T-cell (primary cell): ENCODE data around the gene CST4. TPM values are rescaled to one million over a fixed set of nuclear protein-coding genes. Genes with fewer than 3 reads are reported as not detected.
"Not testable (repeated sequence)": the region's sequence is repeated elsewhere in the genome, so short reads cannot be mapped to it uniquely, and the experiment has no call there.

ENCODE experiments used
- ATAC-seq, 4 experiments: fragments of 200-7000 bp in 3 of 4; fragments of 150-1000 bp in 1 of 4; cut with Tn5 transposase; replicated peaks in 1 of 4; 1 replicate in 3 of 4; 2 replicates in 1 of 4; pipeline ENCODE4 v1.10.0; 2021; ENCODE audit warnings: moderate library complexity in 3 of 4, mild to moderate bottlenecking in 2 of 4, moderate number of reproducible peaks in 1 of 4
- CTCF ChIA-PET, 2 donors: fragments of 300-600 bp; sonication (Branson Sonifier 250); formaldehyde crosslinking; loops; one replicate each; lab custom pipeline; 2022; ENCODE audit warnings: antibody characterized with exemption in 2 of 2; lab: Charles Lee
- POLR2A ChIA-PET, 2 donors: fragments of 300-600 bp; sonication (Branson Sonifier 250); formaldehyde crosslinking; loops; one replicate each; lab custom pipeline; 2022; ENCODE audit warnings: antibody characterized with exemption in 2 of 2; lab: Charles Lee
- DNase-seq, 35 experiments: peaks; one replicate each; pipeline versions ENCODE4 v3.0.0 to v3.0.0-alpha.2; 2013 to 2023
- H3K27ac ChIP-seq: one replicate; pipeline ENCODE4 v1.5.1; 2013; ENCODE audit warnings: low read length
- H3K27me3 ChIP-seq, 2 experiments: replicated peaks in 1 of 2; 1 replicate in 1 of 2; 2 replicates in 1 of 2; pipeline versions ENCODE4 v1.6.1 to v1.7.0; 2013; ENCODE audit warnings: low read length in 1 of 2, mixed read lengths in 1 of 2; ENCODE audit not compliant: control insufficient read depth in 2 of 2, insufficient read depth in 2 of 2; ENCODE audit errors: extremely low read depth in 1 of 2
- H3K36me3 ChIP-seq, 2 donors: 1 replicate in 1 of 2; 2 replicates in 1 of 2; pipeline versions ENCODE4 v1.6.1 to v1.7.0; 2013; ENCODE audit warnings: low read length in 1 of 2; ENCODE audit not compliant: control insufficient read depth in 2 of 2, insufficient read depth in 1 of 2; ENCODE audit errors: extremely low read depth in 1 of 2
- H3K4me1 ChIP-seq, 2 experiments: 1 replicate in 1 of 2; 2 replicates in 1 of 2; pipeline versions ENCODE4 v1.6.1 to v1.7.0; 2013; ENCODE audit warnings: low read length in 2 of 2, mixed read lengths in 1 of 2; ENCODE audit not compliant: insufficient read depth in 2 of 2, control insufficient read depth in 1 of 2; ENCODE audit errors: extremely low read depth in 1 of 2
- H3K4me3 ChIP-seq, 2 donors: 1 replicate in 1 of 2; 2 replicates in 1 of 2; pipeline versions ENCODE4 v1.5.1 to v1.7.0; 2013; ENCODE audit warnings: mild to moderate bottlenecking in 2 of 2, low read length in 1 of 2, moderate library complexity in 1 of 2; ENCODE audit not compliant: control insufficient read depth in 1 of 2; ENCODE audit errors: extremely low read depth in 1 of 2
- H3K9me3 ChIP-seq: 2 replicates; pipeline ENCODE4 v1.7.0; 2013
- H3K27ac Mint-ChIP-seq, 2 donors: one replicate each; pipeline ENCODE4 v1.8.0; 2020 to 2021; ENCODE audit warnings: mild to moderate bottlenecking in 2 of 2, mixed read lengths in 2 of 2
- H3K27me3 Mint-ChIP-seq, 2 donors: one replicate each; pipeline ENCODE4 v1.8.0; 2021 to 2022; ENCODE audit warnings: mixed read lengths in 2 of 2
- H3K36me3 Mint-ChIP-seq: one replicate; pipeline ENCODE4 v1.8.0; 2021; ENCODE audit warnings: mixed read lengths
- H3K4me1 Mint-ChIP-seq, 3 donors: one replicate each; pipeline ENCODE4 v1.8.0; 2020 to 2022; ENCODE audit warnings: mixed read lengths in 3 of 3, mild to moderate bottlenecking in 1 of 3
- H3K4me3 Mint-ChIP-seq, 3 donors: one replicate each; pipeline ENCODE4 v1.8.0; 2020 to 2022; ENCODE audit warnings: mild to moderate bottlenecking in 3 of 3, mixed read lengths in 3 of 3, moderate library complexity in 3 of 3
- H3K9me3 Mint-ChIP-seq, 3 donors: one replicate each; pipeline ENCODE4 v1.8.0; 2020 to 2022; ENCODE audit warnings: mixed read lengths in 3 of 3
- WGBS: methylation state at CpG from one replicate; pipeline ENCODE4 v1.1.5; 2013; ENCODE audit warnings: missing lambda C conversion rate; ENCODE audit not compliant: insufficient coverage; 5-methylcytosine and 5-hydroxymethylcytosine counted together
- total RNA-seq, 35 experiments: library from RNA in 6 of 35; stranded (reverse) in 6 of 35; fragments of 120-200 nt in 1 of 35; gene quantifications; one replicate each; pipeline versions ENCODE4 v1.2.1 to v1.2.4 and lab custom pipeline; 2013 to 2026

CST4 gene
- total RNA-seq, 5 donors from 2014 or later (not counting 1 experiment from before 2014, with no cell fraction given), result not detected

GRCh38 chr20:23691675-23692074 lies 2.8 kb upstream of the CST4 start:
- Histone ChIP-seq H3K4me1 (no peaks in the 10 kb centered on the region), H3K27me3 (peaks cover 0 to 13% of the 10 kb centered on the region in 2 experiments), H3K27ac (no peak overlapping the region), H3K9me3 (no peaks in the 10 kb centered on the region), H3K4me3 (no peak overlapping the region), H3K36me3 (no peaks in the 10 kb centered on the region)
- ChIA-PET CTCF (no interaction called here), POLR2A (no interaction called here)
- ATAC-seq (no peak), DNase-seq (no peak)
- Mint-ChIP-seq H3K4me3 (no peak overlapping the region), H3K9me3 (no peaks in the 10 kb centered on the region), H3K27ac (no peak overlapping the region), H3K27me3 (peaks cover 4 to 9% of the 10 kb centered on the region in 2 donors), H3K4me1 (no peaks in the 10 kb centered on the region), H3K36me3 (no peaks in the 10 kb centered on the region)
- 75% methylated on average over 2 of the region's 3 CpGs for WGBS

GRCh38 chr20:23690581-23690980 lies 1.7 kb upstream of the CST4 start:
- Mint-ChIP-seq H3K36me3 (no peaks in the 10 kb centered on the region), H3K4me3 (no peak overlapping the region), H3K27me3 (peaks cover 4 to 9% of the 10 kb centered on the region in 2 donors), H3K9me3 (no peaks in the 10 kb centered on the region), H3K4me1 (no peaks in the 10 kb centered on the region), H3K27ac (no peak overlapping the region)
- DNase-seq (no peak), ATAC-seq (no peak)
- Histone ChIP-seq H3K27ac (no peak overlapping the region), H3K4me3 (no peak overlapping the region), H3K27me3 (peaks cover 0 to 21% of the 10 kb centered on the region in 2 experiments), H3K36me3 (no peaks in the 10 kb centered on the region), H3K4me1 (no peaks in the 10 kb centered on the region), H3K9me3 (no peaks in the 10 kb centered on the region)
- WGBS, result 90% methylated on average over 6 of the region's 8 CpGs
- POLR2A ChIA-PET, result no interaction called here
- CTCF ChIA-PET, result no interaction called here

GRCh38 chr20:23689399-23689690 lies 507 bp upstream of the CST4 start:
- ATAC-seq (no peak), DNase-seq (no peak)
- Histone ChIP-seq H3K4me1 (no peaks in the 10 kb centered on the region), H3K27me3 (peaks cover 0 to 28% of the 10 kb centered on the region in 2 experiments), H3K36me3 (no peaks in the 10 kb centered on the region), H3K4me3 (no peak overlapping the region), H3K27ac (no peak overlapping the region), H3K9me3 (no peaks in the 10 kb centered on the region)
- Mint-ChIP-seq H3K4me1 (no peaks in the 10 kb centered on the region), H3K27me3 (peaks cover 9 to 13% of the 10 kb centered on the region in 2 donors), H3K27ac (no peak overlapping the region), H3K36me3 (no peaks in the 10 kb centered on the region), H3K4me3 (no peak overlapping the region), H3K9me3 (no peaks in the 10 kb centered on the region)
- WGBS, result no CpG with 5 or more reads among the region's 3 CpGs
- ChIA-PET POLR2A (no interaction called here), CTCF (no interaction called here)

GRCh38 chr20:23687986-23688385 lies 852 bp downstream of the CST4 start:
- Histone ChIP-seq H3K4me3 (no peak overlapping the region), H3K36me3 (no peaks in the 10 kb centered on the region), H3K9me3 (no peaks in the 10 kb centered on the region), H3K4me1 (no peaks in the 10 kb centered on the region), H3K27ac (no peak overlapping the region), H3K27me3 (peaks cover 0 to 30% of the 10 kb centered on the region in 2 experiments)
- CTCF ChIA-PET, result no interaction called here
- DNase-seq (no peak), ATAC-seq (peak in 1 of 4 experiments; percentile 5)
- H3K4me1 Mint-ChIP-seq, result no peaks in the 10 kb centered on the region
- no peaks in the 10 kb centered on the region for H3K9me3 Mint-ChIP-seq
- H3K27ac Mint-ChIP-seq, result no peak overlapping the region
- no peaks in the 10 kb centered on the region for H3K36me3 Mint-ChIP-seq
- no peak overlapping the region for H3K4me3 Mint-ChIP-seq
- H3K27me3 Mint-ChIP-seq, result peaks cover 10 to 15% of the 10 kb centered on the region in 2 donors
- POLR2A ChIA-PET, result no interaction called here
- WGBS, result 51% methylated on average over 3 of the region's 3 CpGs

GRCh38 chr20:23686046-23686750 lies 2.6 kb downstream of the CST4 start:
- no peaks in the 10 kb centered on the region for H3K9me3 ChIP-seq
- ATAC-seq, result no peak
- H3K27ac Mint-ChIP-seq, result no peak overlapping the region
- 80% methylated on average over 2 of the region's 4 CpGs for WGBS
- ChIA-PET POLR2A (no interaction called here), CTCF (no interaction called here)
- peaks cover 10 to 15% of the 10 kb centered on the region in 2 donors for H3K27me3 Mint-ChIP-seq
- H3K4me3 Mint-ChIP-seq, result no peak overlapping the region
- peaks cover 0 to 30% of the 10 kb centered on the region in 2 experiments for H3K27me3 ChIP-seq
- H3K36me3 Mint-ChIP-seq, result no peaks in the 10 kb centered on the region
- H3K4me3 ChIP-seq, result no peak overlapping the region
- H3K9me3 Mint-ChIP-seq, result no peaks in the 10 kb centered on the region
- H3K4me1 Mint-ChIP-seq, result no peaks in the 10 kb centered on the region
- H3K4me1 ChIP-seq, result no peaks in the 10 kb centered on the region
- H3K36me3 ChIP-seq, result no peaks in the 10 kb centered on the region
- DNase-seq, result no peak
- no peak overlapping the region for H3K27ac ChIP-seq

- not testable (repeated sequence) for ATAC-seq
Measured at GRCh38 chr20:23685529-23685896, 3.3 kb downstream of the CST4 start.

More at GRCh38 chr20:23685529-23685896, 3.3 kb downstream of the CST4 start:
- H3K27me3 Mint-ChIP-seq, result peaks cover 15 to 16% of the 10 kb centered on the region in 2 donors
- H3K36me3 Mint-ChIP-seq, H3K9me3 ChIP-seq, CTCF ChIA-PET, H3K4me1 Mint-ChIP-seq, H3K9me3 Mint-ChIP-seq, DNase-seq, H3K27ac ChIP-seq, H3K4me3 ChIP-seq, H3K4me3 Mint-ChIP-seq, POLR2A ChIA-PET, H3K27ac Mint-ChIP-seq, H3K4me1 ChIP-seq, H3K36me3 ChIP-seq: not testable (repeated sequence)
- WGBS, result 40% methylated on average over 1 of the region's 4 CpGs
- peaks cover 0 to 24% of the 10 kb centered on the region in 2 experiments for H3K27me3 ChIP-seq
